ENCODE results near the gene PRKCH. TPM values are rescaled to one million over a fixed set of nuclear protein-coding genes. Genes with fewer than 3 reads are reported as not detected.

PRKCH gene
- total RNA-seq, 3 donors from 2014 or later (not counting 1 experiment from before 2014, with no cell fraction given), result 610 to 756 (median 618) TPM

DNA sequence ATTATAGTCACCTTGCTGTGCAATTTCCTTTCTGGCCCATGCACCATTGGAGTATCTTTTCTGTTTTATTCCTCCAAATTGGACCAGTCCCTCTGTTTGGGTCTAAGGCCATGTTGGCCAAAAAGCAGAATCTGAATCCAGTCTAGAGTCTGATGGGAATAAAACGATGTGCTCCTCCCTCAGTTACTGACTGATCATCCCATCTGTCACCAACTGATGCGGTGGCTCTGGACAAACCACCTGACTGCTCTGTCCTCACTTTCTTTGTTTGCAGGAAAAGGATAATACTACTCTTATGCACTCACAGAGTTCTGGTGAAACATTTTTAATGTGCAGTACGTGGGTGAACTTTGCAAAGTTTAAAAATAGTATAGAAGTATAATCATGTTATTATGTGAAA lies 253.7 kb downstream of the PRKCH start:
- DNase-seq (no peak), ATAC-seq (no peak)
- H3K4me1 Mint-ChIP-seq, result peaks cover 10 to 16% of the 10 kb centered on the region in 2 donors
- Histone ChIP-seq H3K27ac (ENCODE audit: low read length) (no peak overlapping the region), H3K36me3 (ENCODE audit: control insufficient read depth, insufficient read depth, low read length) (no peaks in the 10 kb centered on the region), H3K27me3 (ENCODE audit: control insufficient read depth, insufficient read depth, low read length) (peaks cover 2% of the 10 kb centered on the region), H3K4me3 (ENCODE audit: low read length) (no peak overlapping the region), H3K9me3 (ENCODE audit: control insufficient read depth, insufficient read depth, low read length) (no peaks in the 10 kb centered on the region), H3K4me1 (ENCODE audit: control insufficient read depth, insufficient read depth, low read length) (no peaks in the 10 kb centered on the region)
- peaks cover 18 to 19% of the 10 kb centered on the region in 2 donors for H3K27me3 Mint-ChIP-seq (ENCODE audit: low read depth in 2 of 2)
- TF ChIP-seq, protein P1, sequence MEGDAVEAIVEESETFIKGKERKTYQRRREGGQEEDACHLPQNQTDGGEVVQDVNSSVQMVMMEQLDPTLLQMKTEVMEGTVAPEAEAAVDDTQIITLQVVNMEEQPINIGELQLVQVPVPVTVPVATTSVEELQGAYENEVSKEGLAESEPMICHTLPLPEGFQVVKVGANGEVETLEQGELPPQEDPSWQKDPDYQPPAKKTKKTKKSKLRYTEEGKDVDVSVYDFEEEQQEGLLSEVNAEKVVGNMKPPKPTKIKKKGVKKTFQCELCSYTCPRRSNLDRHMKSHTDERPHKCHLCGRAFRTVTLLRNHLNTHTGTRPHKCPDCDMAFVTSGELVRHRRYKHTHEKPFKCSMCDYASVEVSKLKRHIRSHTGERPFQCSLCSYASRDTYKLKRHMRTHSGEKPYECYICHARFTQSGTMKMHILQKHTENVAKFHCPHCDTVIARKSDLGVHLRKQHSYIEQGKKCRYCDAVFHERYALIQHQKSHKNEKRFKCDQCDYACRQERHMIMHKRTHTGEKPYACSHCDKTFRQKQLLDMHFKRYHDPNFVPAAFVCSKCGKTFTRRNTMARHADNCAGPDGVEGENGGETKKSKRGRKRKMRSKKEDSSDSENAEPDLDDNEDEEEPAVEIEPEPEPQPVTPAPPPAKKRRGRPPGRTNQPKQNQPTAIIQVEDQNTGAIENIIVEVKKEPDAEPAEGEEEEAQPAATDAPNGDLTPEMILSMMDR (IDR thresholded peaks at IDR 0.05), result no peak
- H3K27ac Mint-ChIP-seq, result no peak overlapping the region
- intact Hi-C loops (cut with micrococcal nuclease), result no loop called here
- no peaks in the 10 kb centered on the region for H3K9me3 Mint-ChIP-seq
- no peaks in the 10 kb centered on the region for H3K36me3 Mint-ChIP-seq
- 100% methylated on average over 2 of the region's 3 CpGs for WGBS (ENCODE audit: insufficient coverage)
- no peak overlapping the region for H3K4me3 Mint-ChIP-seq

DNA sequence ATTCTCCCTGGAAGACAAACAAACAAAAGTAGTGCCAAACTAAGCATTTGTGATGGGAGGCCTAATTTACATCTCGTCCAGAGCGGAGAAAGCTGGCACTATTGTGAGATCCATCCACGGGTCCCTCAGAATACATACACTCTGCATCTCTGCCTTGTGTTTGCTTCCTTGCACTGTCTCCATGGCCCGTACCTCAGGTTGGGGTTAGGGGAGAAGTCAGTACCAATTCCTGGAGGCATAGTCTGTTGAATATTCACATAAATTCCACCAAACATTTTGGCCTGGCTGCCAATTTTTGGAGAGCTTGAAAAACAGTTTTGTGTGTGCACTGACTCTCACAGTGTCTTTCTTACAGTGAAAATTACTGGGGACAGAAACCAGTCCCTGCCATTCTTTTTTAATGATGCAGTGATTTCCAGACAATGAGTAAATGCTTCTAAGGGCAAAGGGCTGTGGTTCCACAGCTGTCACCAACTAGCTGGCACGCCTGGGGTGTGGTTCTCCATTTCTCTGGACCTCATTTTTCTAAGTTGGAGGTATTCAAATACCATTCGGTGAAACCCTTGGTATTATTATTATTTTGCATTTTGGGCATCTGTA lies 254.3 kb downstream of the PRKCH start:
- no peaks in the 10 kb centered on the region for H3K4me1 ChIP-seq (ENCODE audit: control insufficient read depth, insufficient read depth, low read length)
- TF ChIP-seq, protein P1 (IDR thresholded peaks at IDR 0.05), result no peak
- H3K27ac ChIP-seq (ENCODE audit: low read length), result no peak overlapping the region
- Mint-ChIP-seq H3K9me3 (no peaks in the 10 kb centered on the region), H3K4me1 (peaks cover 6 to 10% of the 10 kb centered on the region in 2 donors), H3K27me3 (ENCODE audit: low read depth in 2 of 2) (peaks cover 13 to 14% of the 10 kb centered on the region in 2 donors), H3K4me3 (no peak overlapping the region), H3K36me3 (no peaks in the 10 kb centered on the region), H3K27ac (no peak overlapping the region)
- no peaks in the 10 kb centered on the region for H3K9me3 ChIP-seq (ENCODE audit: control insufficient read depth, insufficient read depth, low read length)
- H3K4me3 ChIP-seq (ENCODE audit: low read length), result no peak overlapping the region
- 81% methylated on average over 5 of the region's 6 CpGs for WGBS (ENCODE audit: insufficient coverage)
- ATAC-seq (no peak), DNase-seq (no peak)
- no peaks in the 10 kb centered on the region for H3K36me3 ChIP-seq (ENCODE audit: control insufficient read depth, insufficient read depth, low read length)
- intact Hi-C loops (cut with micrococcal nuclease), result no loop called here
- H3K27me3 ChIP-seq (ENCODE audit: control insufficient read depth, insufficient read depth, low read length), result no peaks in the 10 kb centered on the region

DNA sequence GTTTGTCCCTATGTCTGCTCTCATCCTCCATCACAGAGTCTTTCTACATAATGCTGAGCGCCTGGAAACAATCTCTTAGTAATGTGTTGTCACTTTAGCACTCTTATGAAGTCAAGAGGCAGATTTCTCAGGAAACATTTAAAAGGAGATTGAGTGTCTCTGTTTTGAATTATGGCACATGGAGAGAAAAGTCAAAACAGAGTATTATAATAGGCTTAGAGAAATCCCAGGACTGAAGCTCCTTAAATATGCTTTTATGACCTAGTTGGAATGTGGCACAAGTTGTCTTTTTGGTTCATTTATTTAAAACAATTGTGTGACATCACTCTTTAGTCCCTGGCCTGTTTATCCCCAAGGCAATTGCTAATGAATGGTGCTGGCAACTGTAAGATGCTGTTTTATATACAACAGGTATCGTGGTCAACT lies 256.1 kb downstream of the PRKCH start:
- Mint-ChIP-seq H3K27me3 (ENCODE audit: low read depth in 2 of 2) (peaks cover 0 to 6% of the 10 kb centered on the region in 2 donors), H3K27ac (no peak overlapping the region), H3K9me3 (no peaks in the 10 kb centered on the region), H3K4me3 (no peak overlapping the region), H3K4me1 (peaks cover 6 to 10% of the 10 kb centered on the region in 2 donors), H3K36me3 (no peaks in the 10 kb centered on the region)
- Histone ChIP-seq H3K4me3 (ENCODE audit: low read length) (no peak overlapping the region), H3K36me3 (ENCODE audit: control insufficient read depth, insufficient read depth, low read length) (no peaks in the 10 kb centered on the region), H3K27ac (ENCODE audit: low read length) (no peak overlapping the region), H3K27me3 (ENCODE audit: control insufficient read depth, insufficient read depth, low read length) (no peaks in the 10 kb centered on the region), H3K9me3 (ENCODE audit: control insufficient read depth, insufficient read depth, low read length) (no peaks in the 10 kb centered on the region), H3K4me1 (ENCODE audit: control insufficient read depth, insufficient read depth, low read length) (no peaks in the 10 kb centered on the region)
- TF ChIP-seq, protein P1 (IDR thresholded peaks at IDR 0.05), result no peak
- ATAC-seq (no peak), DNase-seq (no peak)
- WGBS (ENCODE audit: insufficient coverage), result 100% methylated on average over 1 of the region's 2 CpGs
- intact Hi-C loops (cut with micrococcal nuclease), result no loop called here

DNA sequence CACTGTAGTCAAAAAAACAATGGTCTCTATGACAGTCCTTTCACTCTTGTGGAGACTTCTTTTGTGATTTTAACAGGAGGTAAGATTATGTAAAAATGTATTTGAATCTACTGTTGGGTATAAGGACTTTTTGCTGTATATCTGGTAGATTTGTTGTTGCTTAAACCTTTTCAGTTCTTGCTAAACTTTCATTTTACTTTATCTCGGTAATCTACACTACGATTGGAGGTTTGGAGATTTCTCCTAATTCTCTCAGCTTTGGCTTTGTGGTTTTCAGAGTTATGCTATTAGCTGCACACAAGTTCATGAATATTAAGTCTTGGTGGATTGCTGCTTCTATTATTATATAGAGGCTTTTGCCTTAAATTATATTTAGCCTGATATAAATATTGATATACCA lies 257.4 kb downstream of the PRKCH start:
- H3K27me3 ChIP-seq (ENCODE audit: control insufficient read depth, insufficient read depth, low read length), result no peaks in the 10 kb centered on the region
- H3K4me1 ChIP-seq (ENCODE audit: control insufficient read depth, insufficient read depth, low read length), result no peaks in the 10 kb centered on the region
- peaks cover 0 to 4% of the 10 kb centered on the region in 2 donors for H3K27me3 Mint-ChIP-seq (ENCODE audit: low read depth in 2 of 2)
- intact Hi-C loops (cut with micrococcal nuclease), result no loop called here
- DNase-seq (no peak), ATAC-seq (no peak)
- peaks cover 6 to 10% of the 10 kb centered on the region in 2 donors for H3K4me1 Mint-ChIP-seq
- no peak overlapping the region for H3K27ac Mint-ChIP-seq
- H3K4me3 ChIP-seq (ENCODE audit: low read length), result no peak overlapping the region
- H3K9me3 ChIP-seq (ENCODE audit: control insufficient read depth, insufficient read depth, low read length), result no peaks in the 10 kb centered on the region
- no peak overlapping the region for H3K27ac ChIP-seq (ENCODE audit: low read length)
- no CpG with 5 or more reads among the region's 2 CpGs for WGBS (ENCODE audit: insufficient coverage)
- TF ChIP-seq, protein P1 (IDR thresholded peaks at IDR 0.05), result no peak
- no peaks in the 10 kb centered on the region for H3K36me3 ChIP-seq (ENCODE audit: control insufficient read depth, insufficient read depth, low read length)
- no peaks in the 10 kb centered on the region for H3K36me3 Mint-ChIP-seq
- H3K4me3 Mint-ChIP-seq, result no peak overlapping the region
- H3K9me3 Mint-ChIP-seq, result no peaks in the 10 kb centered on the region

Measured in natural killer cell (primary cell).